Fibroblast of villous mesenchyme (primary cell): ENCODE results near the gene UNC5C. TPM values are rescaled to one million over a fixed set of nuclear protein-coding genes. Genes with fewer than 3 reads are reported as not detected.

Experiments used
- DNase-seq: peaks from one replicate; pipeline ENCODE4 v3.0.0-alpha.2; 2010; ENCODE audit warnings: low read depth
- H3K4me3 ChIP-seq: 2 replicates; pipeline ENCODE4 v1.5.1; 2011; ENCODE audit warnings: low read depth, mild to moderate bottlenecking, low read length
- CTCF ChIP-seq: IDR thresholded peaks from 2 replicates; pipeline ENCODE4 v1.5.1; 2012; ENCODE audit warnings: low read depth, mild to moderate bottlenecking, low read length; ENCODE audit not compliant: insufficient read depth
- total RNA-seq: library from RNA; depleted of rRNA; stranded (reverse); fragments of >200 nt; gene quantifications from 2 replicates; pipeline ENCODE4 v1.2.3, GENCODE V29; 2012

The UNC5C gene
- total RNA-seq, 1 donor, result 0.43 TPM

GRCh38 chr4:95524729-95525128, 24.0 kb downstream of the UNC5C start:
- no peak for DNase-seq
- TF ChIP-seq CTCF, result no peak

GRCh38 chr4:95524184-95524583, 24.6 kb downstream of the UNC5C start:
- no peak for DNase-seq
- no peak overlapping the region for H3K4me3 ChIP-seq
- no peak for TF ChIP-seq CTCF

More at GRCh38 chr4:95524729-95525128, 24.0 kb downstream of the UNC5C start:
- H3K4me3 ChIP-seq, result no peak overlapping the region

GRCh38 chr4:95522682-95523530, 25.9 kb downstream of the UNC5C start:
- H3K4me3 ChIP-seq, result no peak overlapping the region
- TF ChIP-seq CTCF, result no peak
- DNase-seq, result no peak

GRCh38 chr4:95517576-95518345, 31.0 kb downstream of the UNC5C start:
- no peak for TF ChIP-seq CTCF
- no peak overlapping the region for H3K4me3 ChIP-seq

GRCh38 chr4:95516528-95517017, 32.2 kb downstream of the UNC5C start:
- TF ChIP-seq CTCF, result no peak
- no peak overlapping the region for H3K4me3 ChIP-seq
- peak; percentile 36 for DNase-seq

More at GRCh38 chr4:95517576-95518345, 31.0 kb downstream of the UNC5C start:
- no peak for DNase-seq

GRCh38 chr4:95515589-95515988, 33.2 kb downstream of the UNC5C start:
- DNase-seq, result no peak
- no peak for TF ChIP-seq CTCF
- H3K4me3 ChIP-seq, result no peak overlapping the region
